GM18870 (cell line): Measurements from ENCODE around the gene ADAM12.
"Not testable (repeated sequence)": the region's sequence is repeated elsewhere in the genome, so short reads cannot be mapped to it uniquely, and the experiment has no call there.

Experiments used
- ATAC-seq: cut with Tn5 transposase; IDR thresholded peaks from one replicate; pipeline ENCODE4 v1.9.1; 2021; ENCODE audit warnings: moderate library complexity; ENCODE audit not compliant: unreplicated experiment

The ADAM12 gene

GRCh38 chr10:126191192-126191591, 197.1 kb downstream of the ADAM12 start:
- ATAC-seq = no peak

GRCh38 chr10:126188679-126189200, 199.5 kb downstream of the ADAM12 start:
- ATAC-seq = no peak

GRCh38 chr10:126187399-126187798, 200.9 kb downstream of the ADAM12 start:
- ATAC-seq = no peak

GRCh38 chr10:126186766-126187165, 201.5 kb downstream of the ADAM12 start:
- no peak for ATAC-seq

GRCh38 chr10:126185676-126186447, 202.4 kb downstream of the ADAM12 start:
- ATAC-seq = no peak

- no peak for ATAC-seq
These were observed 206.7 kb downstream of the ADAM12 start for GRCh38 chr10:126181626-126182025.

- ATAC-seq = peak; percentile 53
These were observed 208.6 kb downstream of the ADAM12 start for GRCh38 chr10:126179637-126180036.

- no peak for ATAC-seq
These were observed 210.8 kb downstream of the ADAM12 start for GRCh38 chr10:126177417-126178030.

GRCh38 chr10:126175641-126176262, 212.5 kb downstream of the ADAM12 start:
- ATAC-seq = no peak

GRCh38 chr10:126172755-126173154, 215.5 kb downstream of the ADAM12 start:
- not testable (repeated sequence) for ATAC-seq

GRCh38 chr10:126171555-126171954, 216.7 kb downstream of the ADAM12 start:
- ATAC-seq = no peak

GRCh38 chr10:126170776-126171175, 217.5 kb downstream of the ADAM12 start:
- no peak for ATAC-seq

- no peak for ATAC-seq
These were observed 217.9 kb downstream of the ADAM12 start for GRCh38 chr10:126170371-126170770.

GRCh38 chr10:126169899-126170298, 218.4 kb downstream of the ADAM12 start:
- ATAC-seq = no peak

GRCh38 chr10:126166797-126167196, 221.5 kb downstream of the ADAM12 start:
- no peak for ATAC-seq

GRCh38 chr10:126165874-126166273, 222.4 kb downstream of the ADAM12 start:
- no peak for ATAC-seq

- no peak for ATAC-seq
These were observed 224.8 kb downstream of the ADAM12 start for GRCh38 chr10:126163506-126163905.

- no peak for ATAC-seq
These were observed 226.6 kb downstream of the ADAM12 start for GRCh38 chr10:126161691-126162090.

- ATAC-seq = no peak
These were observed 227.2 kb downstream of the ADAM12 start for GRCh38 chr10:126160971-126161630.

- no peak for ATAC-seq
These were observed 227.7 kb downstream of the ADAM12 start for GRCh38 chr10:126160571-126160970.
